KMS-11 (cell line): ENCODE results near the gene MAF.

Source experiments
- H2AFZ ChIP-seq: fragments of 200-600 bp; sonication (generic); 2 replicates; pipeline ENCODE4 v1.6.1; 2016; ENCODE audit warnings: antibody characterized with exemption, mixed run types, low read depth
- H3K27ac ChIP-seq: fragments of 200-600 bp; sonication (generic); 2 replicates; pipeline ENCODE4 v1.6.1; 2016; ENCODE audit warnings: mild to moderate bottlenecking, mixed run types
- H3K27me3 ChIP-seq: fragments of 200-600 bp; sonication (generic); 2 replicates; pipeline ENCODE4 v1.6.1; 2017; ENCODE audit warnings: mild to moderate bottlenecking, low read depth, mixed run types, moderate library complexity; ENCODE audit not compliant: insufficient read depth
- H3K36me3 ChIP-seq: fragments of 200-600 bp; sonication (generic); 2 replicates; pipeline ENCODE4 v1.6.1; 2017; ENCODE audit warnings: mild to moderate bottlenecking, mixed run types; ENCODE audit not compliant: insufficient read depth
- H3K4me1 ChIP-seq: fragments of 200-600 bp; sonication (generic); 2 replicates; pipeline ENCODE4 v1.6.1; 2016; ENCODE audit warnings: mild to moderate bottlenecking, low read depth, mixed run types; ENCODE audit not compliant: poor library complexity, severe bottlenecking
- H3K4me2 ChIP-seq: fragments of 200-600 bp; sonication (generic); 2 replicates; pipeline ENCODE4 v1.7.0; 2016; ENCODE audit warnings: mild to moderate bottlenecking, mixed run types
- H3K4me3 ChIP-seq: fragments of 200-600 bp; sonication (generic); IDR thresholded peaks from 2 replicates; pipeline ENCODE4 v1.6.1; 2017; ENCODE audit warnings: low read depth, low read length, mixed read lengths; ENCODE audit not compliant: insufficient read depth
- H3K79me2 ChIP-seq: fragments of 200-600 bp; sonication (generic); 2 replicates; pipeline ENCODE4 v1.6.1; 2016; ENCODE audit warnings: low read depth, mixed run types; ENCODE audit not compliant: insufficient read depth
- H3K9ac ChIP-seq: fragments of 200-600 bp; sonication (generic); 2 replicates; pipeline ENCODE4 v1.6.1; 2016; ENCODE audit warnings: mild to moderate bottlenecking, mixed run types
- H4K20me1 ChIP-seq: fragments of 200-600 bp; sonication (generic); 2 replicates; pipeline ENCODE4 v1.6.1; 2016; ENCODE audit warnings: mild to moderate bottlenecking, mixed run types; ENCODE audit not compliant: insufficient read depth
- TF ChIP-seq, protein P1 (sequence below): fragments of 200-600 bp; sonication (generic); conservative IDR thresholded peaks from 2 replicates; pipeline ENCODE4 v1.6.1; 2017; ENCODE audit warnings: low read depth, mild to moderate bottlenecking, antibody characterized with exemption, low read length, moderate library complexity, mixed read lengths

Gene MAF

DNA sequence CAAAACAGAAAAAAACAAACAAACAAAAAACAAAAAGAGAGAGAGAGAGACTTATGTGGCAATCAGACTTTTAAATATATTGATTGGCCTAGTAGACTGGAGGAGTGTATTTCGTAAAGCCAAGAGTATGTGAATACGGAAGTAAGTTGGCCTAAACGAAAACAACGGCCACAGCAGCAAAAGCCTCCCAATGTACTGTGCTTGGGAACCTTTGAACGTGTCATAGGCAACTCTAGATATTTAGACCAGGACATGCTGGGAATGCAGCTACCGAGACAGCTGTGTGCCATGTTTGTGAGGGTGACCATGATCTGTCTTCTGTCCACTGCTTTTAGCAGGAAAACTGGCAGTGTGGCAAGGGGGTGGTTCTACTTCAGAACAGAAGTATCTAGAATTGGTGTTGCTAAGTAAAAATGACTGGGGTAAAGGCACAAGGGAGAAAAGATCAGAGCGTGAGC is 7.4 kb downstream of the MAF start:
- Histone ChIP-seq H3K27ac (no peak overlapping the region; the same call in 1 of the 2 replicates), H3K4me3 (no peak overlapping the region), H3K79me2 (peaks cover 66% of the 10 kb centered on the region), H3K4me2 (no peak overlapping the region), H3K27me3 (no peaks in the 10 kb centered on the region), H3K9ac (no peak overlapping the region; the same call in 1 of the 2 replicates), H2AFZ (no peak overlapping the region), H4K20me1 (no peaks in the 10 kb centered on the region), H3K4me1 (peaks cover 11% of the 10 kb centered on the region), H3K36me3 (0 out of 2 replicates have a peak, but pooled peaks cover 7% of the 10 kb centered on the region)
- TF ChIP-seq, protein P1, sequence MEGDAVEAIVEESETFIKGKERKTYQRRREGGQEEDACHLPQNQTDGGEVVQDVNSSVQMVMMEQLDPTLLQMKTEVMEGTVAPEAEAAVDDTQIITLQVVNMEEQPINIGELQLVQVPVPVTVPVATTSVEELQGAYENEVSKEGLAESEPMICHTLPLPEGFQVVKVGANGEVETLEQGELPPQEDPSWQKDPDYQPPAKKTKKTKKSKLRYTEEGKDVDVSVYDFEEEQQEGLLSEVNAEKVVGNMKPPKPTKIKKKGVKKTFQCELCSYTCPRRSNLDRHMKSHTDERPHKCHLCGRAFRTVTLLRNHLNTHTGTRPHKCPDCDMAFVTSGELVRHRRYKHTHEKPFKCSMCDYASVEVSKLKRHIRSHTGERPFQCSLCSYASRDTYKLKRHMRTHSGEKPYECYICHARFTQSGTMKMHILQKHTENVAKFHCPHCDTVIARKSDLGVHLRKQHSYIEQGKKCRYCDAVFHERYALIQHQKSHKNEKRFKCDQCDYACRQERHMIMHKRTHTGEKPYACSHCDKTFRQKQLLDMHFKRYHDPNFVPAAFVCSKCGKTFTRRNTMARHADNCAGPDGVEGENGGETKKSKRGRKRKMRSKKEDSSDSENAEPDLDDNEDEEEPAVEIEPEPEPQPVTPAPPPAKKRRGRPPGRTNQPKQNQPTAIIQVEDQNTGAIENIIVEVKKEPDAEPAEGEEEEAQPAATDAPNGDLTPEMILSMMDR: no peak

DNA sequence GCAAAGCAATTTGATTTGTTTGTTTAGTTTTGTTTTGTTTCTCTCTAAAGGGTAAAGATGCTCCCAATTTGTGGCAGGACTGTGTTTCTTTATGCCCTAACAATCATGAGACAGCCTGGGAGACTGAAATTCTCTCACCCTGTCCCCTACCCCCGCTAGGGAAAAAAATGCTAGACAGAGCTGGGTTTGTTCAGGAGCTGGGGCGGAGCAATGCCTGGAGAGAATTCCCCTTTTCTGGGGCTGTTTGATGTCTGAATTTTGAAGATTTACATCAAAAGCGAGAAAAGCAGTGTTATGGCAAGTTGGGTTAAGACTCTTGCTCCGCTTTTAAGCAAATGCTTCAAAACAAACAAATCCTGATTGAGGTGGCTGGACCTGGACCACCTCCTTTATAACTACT is 8.4 kb downstream of the MAF start:
- no peak overlapping the region for H3K4me2 ChIP-seq
- H3K79me2 ChIP-seq: peaks cover 56% of the 10 kb centered on the region
- H3K4me1 ChIP-seq: peaks cover 11% of the 10 kb centered on the region
- no peak overlapping the region; the same call in 1 of the 2 replicates for H3K27ac ChIP-seq
- no peak overlapping the region for H3K9ac ChIP-seq
- no peaks in the 10 kb centered on the region for H4K20me1 ChIP-seq
- no peak overlapping the region for H2AFZ ChIP-seq
- TF ChIP-seq, protein P1: no peak
- no peak overlapping the region for H3K4me3 ChIP-seq
- no peaks in the 10 kb centered on the region for H3K36me3 ChIP-seq
- no peaks in the 10 kb centered on the region for H3K27me3 ChIP-seq

DNA sequence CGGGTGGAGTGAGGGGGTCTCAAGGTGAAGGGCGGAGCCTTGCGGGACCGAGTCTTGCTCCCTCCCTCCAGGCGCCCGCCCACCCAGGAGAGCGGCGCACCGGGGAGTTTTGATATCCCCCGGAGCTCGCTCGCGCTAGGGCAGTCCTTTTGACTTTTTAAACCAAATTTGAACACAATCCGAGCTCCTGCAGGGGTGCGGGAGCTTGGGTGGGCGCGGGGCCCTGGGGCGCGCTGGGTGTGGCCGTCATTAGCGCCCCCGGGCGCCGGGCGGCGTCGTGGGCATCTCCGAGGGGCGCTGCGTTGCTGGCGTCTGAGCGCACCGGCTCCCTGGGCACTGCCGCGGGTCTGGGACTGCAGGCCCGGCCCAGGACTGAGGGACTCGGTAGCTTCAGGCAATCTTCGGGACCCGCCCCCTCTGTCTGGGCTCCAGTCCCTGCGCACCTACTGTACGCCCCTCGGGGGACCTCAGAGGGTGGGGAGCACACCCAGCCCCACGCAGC is 10.9 kb downstream of the MAF start:
- Histone ChIP-seq H3K4me3 (no peak overlapping the region), H3K4me1 (peaks cover 6% of the 10 kb centered on the region), H3K79me2 (peaks cover 31% of the 10 kb centered on the region), H3K27me3 (no peaks in the 10 kb centered on the region), H2AFZ (no peak overlapping the region), H3K27ac (no peak overlapping the region), H4K20me1 (no peaks in the 10 kb centered on the region), H3K9ac (no peak overlapping the region), H3K4me2 (no peak overlapping the region), H3K36me3 (no peaks in the 10 kb centered on the region)
- TF ChIP-seq, protein P1: no peak

DNA sequence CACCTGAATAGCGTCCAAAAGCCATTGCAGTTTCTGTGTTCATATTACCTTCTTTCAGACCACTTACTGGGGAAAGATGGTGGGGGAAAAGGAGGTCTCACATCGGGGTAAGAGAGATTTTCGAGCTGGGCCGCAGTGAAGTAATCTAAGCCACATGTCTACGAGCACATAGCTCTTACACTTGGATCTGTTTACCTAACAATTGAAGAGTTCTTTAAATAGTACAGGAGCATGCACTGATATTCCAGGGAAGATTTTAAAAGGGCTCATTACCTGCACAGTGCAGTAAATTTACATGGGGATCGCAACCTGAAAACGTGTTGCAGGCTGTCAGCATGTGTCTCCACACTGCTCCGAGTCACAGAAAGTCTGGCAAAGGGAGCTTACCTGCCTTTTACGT is 12.6 kb downstream of the MAF start:
- no peak overlapping the region for H3K9ac ChIP-seq
- H3K4me2 ChIP-seq: no peak overlapping the region
- H3K36me3 ChIP-seq: no peaks in the 10 kb centered on the region
- H4K20me1 ChIP-seq: no peaks in the 10 kb centered on the region
- H3K27ac ChIP-seq: no peak overlapping the region
- H3K4me1 ChIP-seq: no peaks in the 10 kb centered on the region
- TF ChIP-seq, protein P1: no peak
- peaks cover 13% of the 10 kb centered on the region for H3K79me2 ChIP-seq
- H3K4me3 ChIP-seq: no peak overlapping the region
- H3K27me3 ChIP-seq: no peaks in the 10 kb centered on the region
- H2AFZ ChIP-seq: no peak overlapping the region
